ENCODE results near the gene C1QTNF2. TPM values are rescaled to one million over a fixed set of nuclear protein-coding genes. Genes with fewer than 3 reads are reported as not detected.

C1QTNF2 gene
- total RNA-seq, 2 donors from 2014 or later = not detected

DNA sequence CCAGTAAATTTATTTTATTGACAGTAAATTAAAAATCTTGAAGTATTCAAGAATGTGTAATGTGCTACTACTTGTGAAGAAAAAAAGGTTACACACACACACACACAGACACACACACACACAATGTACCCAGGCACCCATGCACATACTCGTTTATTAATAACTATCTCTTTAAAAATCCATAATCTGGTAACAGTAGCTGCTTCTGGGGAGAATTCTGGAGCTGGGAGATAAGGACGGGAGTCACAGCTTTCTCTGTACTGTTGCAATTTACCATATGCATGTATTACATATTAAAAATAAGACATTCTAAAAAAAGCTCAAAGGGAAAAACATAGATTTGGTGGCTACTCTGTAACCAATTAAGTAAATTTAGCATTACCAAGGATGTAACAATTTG, 7.9 kb upstream of the C1QTNF2 start:
- Mint-ChIP-seq H3K27ac (no peak overlapping the region), H3K27me3 (ENCODE audit: insufficient read depth) (peaks cover 26% of the 10 kb centered on the region), H3K9me3 (no peaks in the 10 kb centered on the region), H3K36me3 (ENCODE audit: low read depth) (no peaks in the 10 kb centered on the region), H3K4me3 (no peak overlapping the region), H3K4me1 (peaks cover 2% of the 10 kb centered on the region)
- no peak for DNase-seq
- Histone ChIP-seq H3K36me3 (ENCODE audit: control insufficient read depth, insufficient read depth, low read length) (no peaks in the 10 kb centered on the region), H3K4me1 (ENCODE audit: control insufficient read depth, insufficient read depth, low read length) (no peaks in the 10 kb centered on the region), H3K4me3 (ENCODE audit: low read length) (no peak overlapping the region), H3K27ac (ENCODE audit: low read depth, low read length) (no peak overlapping the region), H3K27me3 (ENCODE audit: control insufficient read depth, insufficient read depth, low read length, poor library complexity, severe bottlenecking) (peaks cover 20% of the 10 kb centered on the region), H3K9ac (ENCODE audit: extremely low read depth, low read length, poor library complexity, severe bottlenecking) (no peak overlapping the region), H3K9me3 (ENCODE audit: control insufficient read depth, low read length) (no peaks in the 10 kb centered on the region)
- WGBS, 2 experiments (ENCODE audit: insufficient coverage in 1 of 2, insufficient read length in 1 of 2) = 90% methylated on average over 1 of the region's 2 CpGs; no CpG with 5 or more reads in 1 of the 2 experiments
- TF ChIP-seq, protein P1, sequence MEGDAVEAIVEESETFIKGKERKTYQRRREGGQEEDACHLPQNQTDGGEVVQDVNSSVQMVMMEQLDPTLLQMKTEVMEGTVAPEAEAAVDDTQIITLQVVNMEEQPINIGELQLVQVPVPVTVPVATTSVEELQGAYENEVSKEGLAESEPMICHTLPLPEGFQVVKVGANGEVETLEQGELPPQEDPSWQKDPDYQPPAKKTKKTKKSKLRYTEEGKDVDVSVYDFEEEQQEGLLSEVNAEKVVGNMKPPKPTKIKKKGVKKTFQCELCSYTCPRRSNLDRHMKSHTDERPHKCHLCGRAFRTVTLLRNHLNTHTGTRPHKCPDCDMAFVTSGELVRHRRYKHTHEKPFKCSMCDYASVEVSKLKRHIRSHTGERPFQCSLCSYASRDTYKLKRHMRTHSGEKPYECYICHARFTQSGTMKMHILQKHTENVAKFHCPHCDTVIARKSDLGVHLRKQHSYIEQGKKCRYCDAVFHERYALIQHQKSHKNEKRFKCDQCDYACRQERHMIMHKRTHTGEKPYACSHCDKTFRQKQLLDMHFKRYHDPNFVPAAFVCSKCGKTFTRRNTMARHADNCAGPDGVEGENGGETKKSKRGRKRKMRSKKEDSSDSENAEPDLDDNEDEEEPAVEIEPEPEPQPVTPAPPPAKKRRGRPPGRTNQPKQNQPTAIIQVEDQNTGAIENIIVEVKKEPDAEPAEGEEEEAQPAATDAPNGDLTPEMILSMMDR (conservative IDR thresholded peaks at IDR 0.05) = no peak

DNA sequence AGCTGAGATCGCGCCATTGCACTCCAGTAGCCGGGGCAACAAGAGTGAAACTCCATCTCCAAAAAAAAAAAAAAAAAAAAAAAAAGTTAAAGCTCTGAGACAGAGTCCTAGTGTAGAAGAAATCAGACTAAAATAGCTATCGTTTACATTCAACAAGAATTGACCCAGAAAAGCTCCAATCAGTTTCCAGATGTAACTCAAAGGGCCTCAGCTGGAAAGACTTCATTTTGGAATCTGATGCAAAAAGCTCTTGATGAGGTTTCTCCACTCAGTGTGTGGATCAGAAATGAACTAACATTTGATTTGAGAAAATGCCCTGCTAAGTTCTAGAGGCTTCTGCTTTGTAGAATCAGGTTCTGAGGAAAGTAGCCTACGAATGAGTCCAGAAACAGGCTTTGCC, 7.2 kb upstream of the C1QTNF2 start:
- no peak overlapping the region for H3K4me3 ChIP-seq (ENCODE audit: low read length)
- DNase-seq = no peak
- Mint-ChIP-seq H3K27ac (no peak overlapping the region), H3K36me3 (ENCODE audit: low read depth) (no peaks in the 10 kb centered on the region), H3K9me3 (no peaks in the 10 kb centered on the region), H3K27me3 (ENCODE audit: insufficient read depth) (peaks cover 31% of the 10 kb centered on the region), H3K4me1 (peaks cover 2% of the 10 kb centered on the region), H3K4me3 (no peak overlapping the region)
- no peak overlapping the region for H3K27ac ChIP-seq (ENCODE audit: low read depth, low read length)
- 89 to 97% methylated on average over 2 to 3 of the region's 5 CpGs for WGBS, 2 experiments (ENCODE audit: insufficient coverage in 1 of 2, insufficient read length in 1 of 2)
- H3K36me3 ChIP-seq (ENCODE audit: control insufficient read depth, insufficient read depth, low read length) = no peaks in the 10 kb centered on the region
- no peaks in the 10 kb centered on the region for H3K4me1 ChIP-seq (ENCODE audit: control insufficient read depth, insufficient read depth, low read length)
- H3K9me3 ChIP-seq (ENCODE audit: control insufficient read depth, low read length) = no peaks in the 10 kb centered on the region
- TF ChIP-seq, protein P1 (conservative IDR thresholded peaks at IDR 0.05) = no peak
- H3K9ac ChIP-seq (ENCODE audit: extremely low read depth, low read length, poor library complexity, severe bottlenecking) = no peak overlapping the region
- peaks cover 26% of the 10 kb centered on the region for H3K27me3 ChIP-seq (ENCODE audit: control insufficient read depth, insufficient read depth, low read length, poor library complexity, severe bottlenecking)

DNA sequence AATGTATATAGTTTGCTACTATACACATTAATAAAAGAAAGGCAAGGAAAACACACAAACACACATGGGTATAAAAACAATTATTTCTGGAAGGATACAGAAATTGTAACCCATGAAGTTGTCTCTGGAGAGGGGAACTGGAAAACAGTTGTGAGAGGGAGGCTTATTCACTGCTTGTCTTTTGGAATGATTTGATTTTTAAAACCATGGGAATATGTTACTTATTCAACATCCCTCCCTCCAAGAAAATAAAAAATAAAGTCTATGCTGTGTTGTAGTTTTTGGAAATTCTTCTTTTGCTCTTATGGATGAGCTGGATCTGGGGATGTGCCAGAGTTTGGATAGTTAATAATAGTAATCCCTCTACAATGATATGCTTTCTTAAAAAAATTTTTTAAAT, 6.0 kb upstream of the C1QTNF2 start:
- Histone ChIP-seq H3K4me3 (ENCODE audit: low read length) (no peak overlapping the region), H3K27ac (ENCODE audit: low read depth, low read length) (no peak overlapping the region), H3K9me3 (ENCODE audit: control insufficient read depth, low read length) (no peaks in the 10 kb centered on the region), H3K36me3 (ENCODE audit: control insufficient read depth, insufficient read depth, low read length) (no peaks in the 10 kb centered on the region), H3K4me1 (ENCODE audit: control insufficient read depth, insufficient read depth, low read length) (no peaks in the 10 kb centered on the region), H3K9ac (ENCODE audit: extremely low read depth, low read length, poor library complexity, severe bottlenecking) (no peak overlapping the region), H3K27me3 (ENCODE audit: control insufficient read depth, insufficient read depth, low read length, poor library complexity, severe bottlenecking) (peaks cover 38% of the 10 kb centered on the region)
- no peak overlapping the region for H3K27ac Mint-ChIP-seq
- no peaks in the 10 kb centered on the region for H3K9me3 Mint-ChIP-seq
- TF ChIP-seq, protein P1 (conservative IDR thresholded peaks at IDR 0.05) = no peak
- no peak for DNase-seq
- peaks cover 2% of the 10 kb centered on the region for H3K4me1 Mint-ChIP-seq
- H3K4me3 Mint-ChIP-seq = no peak overlapping the region
- H3K36me3 Mint-ChIP-seq (ENCODE audit: low read depth) = no peaks in the 10 kb centered on the region
- peaks cover 40% of the 10 kb centered on the region for H3K27me3 Mint-ChIP-seq (ENCODE audit: insufficient read depth)

Data from endodermal cell (in vitro differentiated cells).